HT1080 (cell line): ENCODE data around the gene LBR. TPM values are rescaled to one million over a fixed set of nuclear protein-coding genes. Genes with fewer than 3 reads are reported as not detected.
"Not testable (repeated sequence)": the region's sequence is repeated elsewhere in the genome, so short reads cannot be mapped to it uniquely, and the experiment has no call there.

ENCODE experiments used
- DNase-seq: peaks from one replicate; pipeline ENCODE4 v3.0.0-alpha.2; 2015; ENCODE audit warnings: low read depth
- total RNA-seq: library from RNA; depleted of rRNA; stranded (reverse); fragments of >200 nt; shearing (Covaris generic); gene quantifications from 2 replicates; pipeline ENCODE4 v1.2.3, GENCODE V29; 2014

Gene LBR
- total RNA-seq, 1 experiment from 2014 or later, result 45.9 TPM

DNA sequence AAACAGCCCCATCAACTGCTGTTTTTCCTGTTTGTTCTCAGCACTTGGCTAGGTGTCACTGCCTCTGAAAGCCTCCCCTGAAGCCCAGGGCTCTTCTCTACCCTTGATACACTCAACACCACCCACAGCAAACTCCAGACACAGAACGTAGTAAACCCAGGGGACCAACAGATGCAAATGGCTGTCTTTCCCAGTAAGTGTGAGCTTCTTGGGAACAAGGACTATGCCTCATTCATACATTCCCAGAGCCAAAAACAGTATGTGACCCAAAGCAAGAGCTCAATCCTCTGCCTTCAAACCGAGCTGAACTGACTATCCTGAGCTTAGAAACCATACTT, 4.4 kb downstream of the LBR start:
- DNase-seq, result no peak

GRCh38 chr1:225422795-225423517, 4.9 kb downstream of the LBR start:
- no peak for DNase-seq

GRCh38 chr1:225422031-225422605, 5.7 kb downstream of the LBR start:
- no peak for DNase-seq

GRCh38 chr1:225418598-225418997, 9.2 kb downstream of the LBR start:
- no peak for DNase-seq

DNA sequence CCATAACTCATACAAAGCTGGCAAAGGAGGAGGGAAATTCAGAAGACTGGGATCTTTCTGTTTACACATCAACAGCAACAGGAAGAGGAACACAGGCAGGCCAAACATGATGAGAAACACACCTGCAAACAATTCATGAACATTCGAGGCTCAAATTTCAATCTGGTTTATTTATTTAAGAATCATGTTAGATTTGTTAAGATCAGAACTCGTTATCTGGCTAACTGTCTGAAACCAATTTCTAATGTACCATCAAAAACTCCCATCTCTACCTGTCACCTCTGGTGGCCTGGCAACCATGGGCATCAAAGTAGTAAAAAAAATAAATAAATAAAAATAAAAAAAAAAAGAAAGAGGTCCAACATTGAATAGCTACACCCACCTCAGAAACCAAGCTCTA, 9.8 kb downstream of the LBR start:
- DNase-seq, result no peak

GRCh38 chr1:225415967-225416745, 11.7 kb downstream of the LBR start:
- DNase-seq, result no peak

DNA sequence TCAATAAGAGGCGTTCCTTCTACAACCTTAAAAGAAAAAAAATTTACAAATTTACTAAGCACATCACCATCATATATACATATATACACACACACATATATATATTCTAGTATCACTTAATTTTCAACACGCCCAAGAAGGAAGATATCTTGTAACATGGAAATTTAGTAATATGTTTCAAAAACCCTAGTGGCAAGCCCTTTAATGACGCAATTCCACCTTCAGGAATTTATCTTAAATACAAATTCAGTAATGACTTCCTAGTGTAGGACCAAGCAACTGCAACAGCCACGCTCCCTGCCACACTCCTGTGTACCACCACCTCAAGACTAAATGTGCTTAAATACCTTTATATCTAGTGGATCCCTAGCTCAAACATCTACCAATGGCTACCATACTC, 12.5 kb downstream of the LBR start:
- no peak for DNase-seq

DNA sequence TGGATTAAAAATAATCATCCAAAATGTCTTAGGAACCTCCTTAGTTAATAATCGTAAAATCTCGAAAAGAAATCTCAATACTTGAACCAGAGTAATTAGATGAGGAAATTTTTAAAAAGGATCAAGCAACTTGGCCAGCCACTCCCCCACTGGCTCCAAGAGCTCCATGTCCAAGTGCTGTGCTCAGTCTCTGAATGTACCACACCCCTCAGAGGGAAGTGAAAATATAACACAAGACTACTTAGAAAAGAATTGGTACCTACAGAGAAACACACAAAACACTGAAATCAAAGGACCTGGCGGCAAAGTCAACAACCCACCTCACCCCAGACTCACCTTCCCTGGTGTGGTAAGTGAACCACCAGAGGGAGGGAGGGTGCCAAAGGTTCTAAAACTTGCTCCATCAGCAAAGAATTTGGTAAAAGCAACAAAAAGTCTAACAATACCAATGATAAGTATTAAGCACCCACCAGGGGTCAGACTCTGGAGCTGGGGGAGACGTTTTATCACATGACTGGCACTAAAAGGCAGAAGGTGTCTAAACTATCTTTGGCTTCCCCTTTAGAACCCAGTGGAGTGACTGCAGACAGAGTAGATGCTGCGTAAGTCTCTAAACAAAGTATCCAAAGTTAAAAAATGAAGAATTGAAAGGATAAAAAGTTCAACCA, 14.0 kb downstream of the LBR start:
- DNase-seq, result no peak

DNA sequence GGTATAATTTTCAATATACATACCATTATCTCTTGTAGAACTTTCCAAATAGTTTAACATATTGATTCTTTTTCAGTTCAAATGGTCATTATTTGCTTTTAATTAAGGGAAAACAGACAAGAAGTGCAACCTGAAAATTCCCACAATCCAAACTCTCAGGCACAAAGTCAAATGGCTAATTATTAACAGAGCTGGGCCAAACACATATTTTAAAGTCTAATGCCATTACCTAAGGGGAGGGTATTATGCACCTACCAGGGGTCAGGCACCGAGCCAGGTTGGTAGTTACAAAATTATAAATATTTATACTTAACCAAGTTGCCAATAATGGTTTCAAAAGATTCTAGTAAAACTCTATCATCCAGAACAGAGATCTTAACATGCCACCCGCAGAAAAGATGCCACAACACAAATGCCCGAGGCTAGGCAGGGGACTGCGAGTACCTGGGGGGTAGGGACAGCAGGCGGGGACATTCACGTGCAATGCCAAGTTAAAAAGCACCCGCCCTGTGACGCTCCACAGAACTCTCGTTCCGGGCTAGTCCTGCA, 15.0 kb downstream of the LBR start:
- no peak for DNase-seq

- no peak for DNase-seq
Measured at GRCh38 chr1:225412321-225412720, 15.5 kb downstream of the LBR start.

- no peak for DNase-seq
Measured at GRCh38 chr1:225410036-225410435, 17.8 kb downstream of the LBR start.

DNA sequence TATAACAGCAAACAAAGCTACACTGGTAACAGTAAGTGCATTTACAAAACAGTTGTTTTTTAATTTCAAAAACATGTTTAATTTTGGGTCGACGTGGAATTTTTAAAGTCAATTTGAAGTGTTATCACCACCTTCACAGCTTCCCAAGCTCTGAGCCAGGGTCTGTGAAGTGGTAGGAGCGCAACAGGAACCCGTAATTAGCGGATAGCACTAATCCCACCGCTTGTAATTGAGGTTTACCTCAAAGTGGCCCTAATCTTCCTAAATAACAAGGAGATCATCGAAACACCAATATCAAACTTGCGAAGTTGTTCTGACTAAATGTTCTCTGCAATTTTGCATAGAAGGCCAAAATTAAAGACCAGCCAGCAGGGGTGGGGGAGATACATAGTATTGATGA, 18.8 kb downstream of the LBR start:
- DNase-seq, result no peak

DNA sequence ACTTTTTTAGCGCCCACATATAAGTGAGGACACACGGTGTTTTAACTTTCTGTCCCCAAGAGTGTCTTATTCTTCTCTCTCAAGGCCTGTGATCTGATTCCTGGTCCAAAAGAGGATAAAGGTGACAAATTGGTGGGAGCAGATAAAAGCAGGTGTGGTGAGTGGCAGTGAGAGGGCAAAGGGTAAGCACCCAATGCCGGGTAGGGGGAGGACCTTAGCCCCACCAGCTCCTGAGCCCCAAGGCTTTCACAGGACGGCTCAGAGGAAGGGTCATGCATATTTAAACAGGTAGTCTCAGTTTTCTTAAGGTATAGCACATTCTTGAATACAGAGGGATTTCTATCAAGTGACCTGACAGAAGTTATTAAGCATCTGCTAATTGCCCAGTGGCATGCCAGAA, 19.6 kb downstream of the LBR start:
- no peak for DNase-seq

GRCh38 chr1:225407755-225408154, 20.1 kb downstream of the LBR start:
- DNase-seq, result no peak

GRCh38 chr1:225406976-225407725, 20.7 kb downstream of the LBR start:
- no peak for DNase-seq

DNA sequence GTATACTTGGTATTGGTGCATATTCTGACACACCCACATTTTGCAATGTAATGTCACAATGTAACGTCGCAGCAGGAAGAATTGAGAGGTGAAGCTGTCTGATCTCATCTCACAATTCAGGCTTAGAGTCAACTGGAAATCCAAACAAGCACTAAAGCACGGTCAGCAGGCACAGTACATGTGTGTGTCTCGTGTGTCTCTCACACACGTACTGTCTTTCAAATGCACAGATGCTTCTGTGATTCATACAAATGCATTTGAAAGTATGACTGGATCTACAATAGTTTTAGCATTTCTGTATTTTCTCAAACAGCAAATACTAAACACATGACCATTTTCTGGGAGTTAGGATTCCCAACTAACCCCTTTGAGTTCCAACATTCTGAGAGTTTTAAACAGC, 26.9 kb downstream of the LBR start:
- DNase-seq, result no peak

DNA sequence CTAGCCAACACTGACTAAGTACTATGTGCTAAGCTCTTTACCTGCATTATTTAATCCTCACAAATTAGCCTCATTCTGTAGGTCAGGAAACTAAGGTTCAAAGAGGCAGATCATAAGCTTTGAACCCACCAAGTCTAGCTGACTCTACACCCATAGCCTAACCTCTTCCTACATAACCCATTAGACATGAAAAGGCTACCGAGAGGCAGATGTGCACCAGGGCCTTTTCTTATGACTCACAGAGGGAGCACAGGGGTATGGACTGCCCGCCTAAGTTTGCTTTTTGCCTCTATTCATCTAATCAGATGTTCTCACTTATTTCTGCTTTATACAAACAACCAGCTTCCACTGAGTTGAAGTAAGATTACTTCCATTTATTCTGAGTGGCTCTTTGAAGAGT, 31.5 kb downstream of the LBR start:
- no peak for DNase-seq

DNA sequence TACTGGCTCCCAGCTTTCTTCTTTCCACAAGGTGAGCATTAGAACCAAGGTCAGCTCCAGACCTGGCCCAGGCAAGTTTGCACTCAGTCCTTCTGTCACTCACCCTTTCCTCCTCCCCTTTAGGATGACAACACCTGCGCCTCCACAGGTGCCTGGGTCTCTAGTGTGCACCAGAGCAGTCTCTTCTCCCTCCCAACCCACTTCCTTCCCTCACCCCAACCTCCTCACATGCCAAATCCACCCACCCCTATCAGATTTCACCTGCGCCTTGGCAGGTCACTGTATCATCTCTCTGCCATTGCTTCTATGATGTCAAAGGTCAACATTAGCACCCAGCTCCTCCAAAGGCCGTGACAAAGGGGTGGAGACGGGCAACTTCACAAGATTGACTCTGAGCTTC, 38.0 kb downstream of the LBR start:
- no peak for DNase-seq

- DNase-seq, result no peak
Measured at GRCh38 chr1:225388372-225388771, 39.5 kb downstream of the LBR start.

DNA sequence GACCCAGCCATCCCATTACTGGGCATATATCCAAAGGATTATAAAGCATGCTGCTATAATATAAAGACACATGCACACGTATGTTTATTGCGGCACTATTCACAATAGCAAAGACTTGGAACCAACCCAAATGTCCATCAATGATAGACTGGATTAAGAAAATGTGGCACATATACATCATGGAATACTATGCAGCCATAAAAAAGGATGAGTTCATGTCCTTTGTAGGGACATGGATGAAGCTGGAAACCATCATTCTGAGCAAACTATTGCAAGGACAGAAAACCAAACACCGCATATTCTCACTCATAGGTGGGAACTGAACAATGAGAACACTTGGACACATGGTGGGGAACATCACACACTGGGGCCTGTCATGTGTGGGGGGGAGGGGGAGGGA, 41.0 kb downstream of the LBR start:
- not testable (repeated sequence) for DNase-seq

- DNase-seq, result no peak
Measured at GRCh38 chr1:225380691-225381090, 47.1 kb downstream of the LBR start.
